Measurements from ENCODE around the gene PGAP1.

The PGAP1 gene

GRCh38 chr2:196891136-196891535, 35.4 kb downstream of the PGAP1 start:
- DNase-seq (ENCODE audit: low spot score), result no peak

GRCh38 chr2:196887431-196887830, 39.1 kb downstream of the PGAP1 start:
- DNase-seq (ENCODE audit: low spot score), result no peak

GRCh38 chr2:196884368-196884767, 42.1 kb downstream of the PGAP1 start:
- no peak for DNase-seq (ENCODE audit: low spot score)

- DNase-seq (ENCODE audit: low spot score), result no peak
Measured at GRCh38 chr2:196876364-196876763, 50.1 kb downstream of the PGAP1 start.

GRCh38 chr2:196875414-196875813, 51.1 kb downstream of the PGAP1 start:
- DNase-seq (ENCODE audit: low spot score), result no peak

GRCh38 chr2:196873511-196873910, 53.0 kb downstream of the PGAP1 start:
- DNase-seq (ENCODE audit: low spot score), result no peak

- DNase-seq (ENCODE audit: low spot score), result no peak
Measured at GRCh38 chr2:196854629-196855028, 71.9 kb downstream of the PGAP1 start.

GRCh38 chr2:196853301-196854087, 73.0 kb downstream of the PGAP1 start:
- DNase-seq (ENCODE audit: low spot score), result peak; percentile 67

GRCh38 chr2:196851088-196851487, 75.4 kb downstream of the PGAP1 start:
- no peak for DNase-seq (ENCODE audit: low spot score)

GRCh38 chr2:196849895-196850294, 76.6 kb downstream of the PGAP1 start:
- peak; percentile 14 for DNase-seq (ENCODE audit: low spot score)

GRCh38 chr2:196846295-196846694, 80.2 kb downstream of the PGAP1 start:
- no peak for DNase-seq (ENCODE audit: low spot score)

GRCh38 chr2:196845371-196845770, 81.1 kb downstream of the PGAP1 start:
- no peak for DNase-seq (ENCODE audit: low spot score)

GRCh38 chr2:196840171-196840570, 86.3 kb downstream of the PGAP1 start:
- no peak for DNase-seq (ENCODE audit: low spot score)

- no peak for DNase-seq (ENCODE audit: low spot score)
Measured at GRCh38 chr2:196839574-196839973, 86.9 kb downstream of the PGAP1 start.

GRCh38 chr2:196836440-196836839, 90.1 kb downstream of the PGAP1 start:
- no peak for DNase-seq (ENCODE audit: low spot score)

- no peak for DNase-seq (ENCODE audit: low spot score)
Measured at GRCh38 chr2:196830701-196831100, 95.8 kb downstream of the PGAP1 start.

- DNase-seq (ENCODE audit: low spot score), result no peak
Measured at GRCh38 chr2:196827356-196827755, 99.2 kb downstream of the PGAP1 start.

GRCh38 chr2:196823750-196824522, 102.6 kb downstream of the PGAP1 start:
- DNase-seq (ENCODE audit: low spot score), result peak; percentile 8

GRCh38 chr2:196821195-196821594, 105.3 kb downstream of the PGAP1 start:
- no peak for DNase-seq (ENCODE audit: low spot score)

- no peak for DNase-seq (ENCODE audit: low spot score)
Measured at GRCh38 chr2:196809260-196809659, 117.2 kb downstream of the PGAP1 start, which contains the start of gene C2orf66. Gene C2orf66 (minus strand): TSS chr2:196809355. CDS start chr2:196809336, 19 bp downstream.

GRCh38 chr2:196808083-196808665, 118.3 kb downstream of the PGAP1 start:
- DNase-seq (ENCODE audit: low spot score), result no peak

GRCh38 chr2:196804381-196804780, 122.1 kb downstream of the PGAP1 start:
- DNase-seq (ENCODE audit: low spot score), result no peak

- no peak for DNase-seq (ENCODE audit: low spot score)
Measured at GRCh38 chr2:196802401-196802800, 124.1 kb downstream of the PGAP1 start.
